HepG2 (cell line): Measurements from ENCODE around the gene NPW.

ENCODE experiments used
- PCBP1 ChIP-seq: fragments of 200-400 bp; formaldehyde crosslinking; IDR thresholded peaks from 2 replicates; pipeline ENCODE4 v1.6.1; 2017; ENCODE audit warnings: mild to moderate bottlenecking, low read depth, low read length, borderline replicate concordance
- RFX5 ChIP-seq: IDR thresholded peaks from 2 replicates; pipeline ENCODE4 v1.6.1; 2011; ENCODE audit warnings: low read depth, low read length, improper control_type of control experiment
- TF ChIP-seq, protein P1 (sequence below): sonication (generic); formaldehyde crosslinking; IDR thresholded peaks from 2 replicates; pipeline ENCODE4 v1.5.0; 2020; ENCODE audit warnings: missing genetic modification reagents
- TF ChIP-seq, protein P2 (sequence below): sonication (generic); formaldehyde crosslinking; IDR thresholded peaks from 2 replicates; pipeline ENCODE4 v1.5.0; 2020; ENCODE audit warnings: mild to moderate bottlenecking, missing genetic modification reagents, moderate library complexity

DNA sequence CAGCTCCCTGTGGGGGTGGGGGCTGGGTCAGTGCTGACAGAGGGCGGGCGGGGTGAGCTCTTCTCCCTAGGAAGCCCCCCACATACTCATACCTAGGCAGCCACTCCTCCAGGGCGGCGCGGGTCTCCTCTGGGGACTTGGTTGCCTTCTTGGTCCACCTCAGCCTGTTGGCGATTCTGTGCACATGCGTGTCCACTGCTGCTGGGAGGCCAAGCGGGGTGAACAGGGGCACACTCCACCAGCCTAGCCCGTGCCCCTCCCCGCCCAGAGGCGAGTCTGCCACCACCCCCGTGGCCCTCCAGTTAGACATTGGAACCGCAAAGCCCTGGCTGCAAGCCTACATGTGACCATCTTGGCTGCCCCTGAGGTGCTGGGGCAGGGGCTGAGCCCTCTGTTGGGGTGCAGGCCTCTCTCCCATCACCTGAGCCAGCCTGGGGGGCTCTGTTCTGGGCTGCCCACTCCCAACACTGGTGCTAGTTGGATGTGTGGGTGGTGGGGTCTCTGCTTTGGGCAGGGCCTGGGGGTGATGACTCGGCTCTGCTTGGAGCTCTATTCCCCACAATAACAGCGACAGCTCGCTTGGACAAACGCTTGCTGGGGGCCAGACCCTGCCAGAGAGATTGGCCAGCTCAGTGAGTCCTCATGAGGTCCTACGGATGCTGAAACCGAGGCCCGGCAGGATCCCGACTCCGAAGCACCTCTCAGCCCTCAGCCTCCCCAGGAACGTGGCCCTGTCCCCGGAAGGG is 20.6 kb downstream of the NPW start:
- TF ChIP-seq RFX5 (no peak), PCBP1 (no peak)
- TF ChIP-seq, protein P1, sequence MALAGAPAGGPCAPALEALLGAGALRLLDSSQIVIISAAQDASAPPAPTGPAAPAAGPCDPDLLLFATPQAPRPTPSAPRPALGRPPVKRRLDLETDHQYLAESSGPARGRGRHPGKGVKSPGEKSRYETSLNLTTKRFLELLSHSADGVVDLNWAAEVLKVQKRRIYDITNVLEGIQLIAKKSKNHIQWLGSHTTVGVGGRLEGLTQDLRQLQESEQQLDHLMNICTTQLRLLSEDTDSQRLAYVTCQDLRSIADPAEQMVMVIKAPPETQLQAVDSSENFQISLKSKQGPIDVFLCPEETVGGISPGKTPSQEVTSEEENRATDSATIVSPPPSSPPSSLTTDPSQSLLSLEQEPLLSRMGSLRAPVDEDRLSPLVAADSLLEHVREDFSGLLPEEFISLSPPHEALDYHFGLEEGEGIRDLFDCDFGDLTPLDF: no peak
- TF ChIP-seq, protein P2, sequence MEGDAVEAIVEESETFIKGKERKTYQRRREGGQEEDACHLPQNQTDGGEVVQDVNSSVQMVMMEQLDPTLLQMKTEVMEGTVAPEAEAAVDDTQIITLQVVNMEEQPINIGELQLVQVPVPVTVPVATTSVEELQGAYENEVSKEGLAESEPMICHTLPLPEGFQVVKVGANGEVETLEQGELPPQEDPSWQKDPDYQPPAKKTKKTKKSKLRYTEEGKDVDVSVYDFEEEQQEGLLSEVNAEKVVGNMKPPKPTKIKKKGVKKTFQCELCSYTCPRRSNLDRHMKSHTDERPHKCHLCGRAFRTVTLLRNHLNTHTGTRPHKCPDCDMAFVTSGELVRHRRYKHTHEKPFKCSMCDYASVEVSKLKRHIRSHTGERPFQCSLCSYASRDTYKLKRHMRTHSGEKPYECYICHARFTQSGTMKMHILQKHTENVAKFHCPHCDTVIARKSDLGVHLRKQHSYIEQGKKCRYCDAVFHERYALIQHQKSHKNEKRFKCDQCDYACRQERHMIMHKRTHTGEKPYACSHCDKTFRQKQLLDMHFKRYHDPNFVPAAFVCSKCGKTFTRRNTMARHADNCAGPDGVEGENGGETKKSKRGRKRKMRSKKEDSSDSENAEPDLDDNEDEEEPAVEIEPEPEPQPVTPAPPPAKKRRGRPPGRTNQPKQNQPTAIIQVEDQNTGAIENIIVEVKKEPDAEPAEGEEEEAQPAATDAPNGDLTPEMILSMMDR (CRISPR knock-in tag): no peak
